ENCODE measurements around the gene MYO1G.
"Not testable (repeated sequence)": the region's sequence is repeated elsewhere in the genome, so short reads cannot be mapped to it uniquely, and the experiment has no call there.

Gene MYO1G

DNA sequence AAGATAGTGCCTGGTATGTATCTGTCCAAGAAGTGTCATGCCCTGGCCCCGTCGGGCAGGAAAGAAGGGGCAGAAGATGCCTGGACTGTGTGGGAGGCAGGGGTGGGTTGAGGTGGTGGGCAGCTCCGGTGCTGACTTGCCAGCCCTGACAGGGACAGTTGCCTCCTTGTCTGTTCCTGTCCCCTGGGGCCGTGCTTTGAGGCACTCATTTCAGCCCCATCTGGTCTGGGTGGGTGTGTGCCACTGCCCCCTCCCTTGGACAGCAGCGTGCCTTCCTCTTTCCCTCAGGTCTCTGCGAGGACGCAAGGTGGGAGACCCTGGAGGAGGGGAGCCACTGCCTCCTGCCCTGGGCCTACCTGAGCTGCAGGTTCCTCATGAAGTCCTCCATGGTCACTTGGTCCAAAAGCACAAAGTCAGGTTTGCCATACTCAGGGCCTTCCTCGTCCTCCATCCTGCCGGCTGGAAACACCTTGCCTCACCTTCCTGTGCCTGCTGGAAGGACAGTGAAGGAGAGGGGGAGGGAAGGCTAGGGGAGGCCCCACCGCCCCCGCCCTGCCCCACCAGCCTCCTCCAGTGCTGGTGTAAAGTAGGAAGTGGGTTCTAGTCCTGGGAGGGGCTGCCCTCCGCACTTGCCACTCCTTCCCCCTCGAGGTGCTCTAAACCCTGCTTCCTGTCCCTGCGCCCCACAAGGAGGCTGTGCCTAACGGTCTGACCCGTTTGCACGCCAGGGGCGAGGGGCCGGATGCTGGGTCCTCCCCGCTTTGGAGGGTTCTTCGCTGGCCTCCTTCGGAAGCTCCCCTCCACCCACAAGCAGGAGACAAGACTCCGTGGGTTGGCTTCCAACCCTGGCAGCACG, at the start of gene MYO1G:
MYO1G (minus strand) TSS at position 505 of the 856 bp plus-strand sequence; CDS start at position 451, 54 bp downstream.
- no peak for ATAC-seq
- no peak for TF ChIP-seq ZNF8 (CRISPR knock-in tag; IDR thresholded peaks at IDR 0.05)
- no peak for TF ChIP-seq ZC3H10 (CRISPR knock-in tag; IDR thresholded peaks at IDR 0.05)
- TF ChIP-seq ZNF565 (CRISPR knock-in tag; conservative IDR thresholded peaks at IDR 0.05; ENCODE audit: low read depth): no peak
- TF ChIP-seq ARNTL (CRISPR knock-in tag; IDR thresholded peaks at IDR 0.05; ENCODE audit: borderline replicate concordance, low read depth): no peak
- TF ChIP-seq TCF4 (CRISPR knock-in tag; IDR thresholded peaks at IDR 0.05; ENCODE audit: borderline replicate concordance): no peak
- no peak for TF ChIP-seq GLIS3 (CRISPR knock-in tag; IDR thresholded peaks at IDR 0.05)
- no peak for TF ChIP-seq TOX (CRISPR knock-in tag; IDR thresholded peaks at IDR 0.05; ENCODE audit: borderline replicate concordance)

DNA sequence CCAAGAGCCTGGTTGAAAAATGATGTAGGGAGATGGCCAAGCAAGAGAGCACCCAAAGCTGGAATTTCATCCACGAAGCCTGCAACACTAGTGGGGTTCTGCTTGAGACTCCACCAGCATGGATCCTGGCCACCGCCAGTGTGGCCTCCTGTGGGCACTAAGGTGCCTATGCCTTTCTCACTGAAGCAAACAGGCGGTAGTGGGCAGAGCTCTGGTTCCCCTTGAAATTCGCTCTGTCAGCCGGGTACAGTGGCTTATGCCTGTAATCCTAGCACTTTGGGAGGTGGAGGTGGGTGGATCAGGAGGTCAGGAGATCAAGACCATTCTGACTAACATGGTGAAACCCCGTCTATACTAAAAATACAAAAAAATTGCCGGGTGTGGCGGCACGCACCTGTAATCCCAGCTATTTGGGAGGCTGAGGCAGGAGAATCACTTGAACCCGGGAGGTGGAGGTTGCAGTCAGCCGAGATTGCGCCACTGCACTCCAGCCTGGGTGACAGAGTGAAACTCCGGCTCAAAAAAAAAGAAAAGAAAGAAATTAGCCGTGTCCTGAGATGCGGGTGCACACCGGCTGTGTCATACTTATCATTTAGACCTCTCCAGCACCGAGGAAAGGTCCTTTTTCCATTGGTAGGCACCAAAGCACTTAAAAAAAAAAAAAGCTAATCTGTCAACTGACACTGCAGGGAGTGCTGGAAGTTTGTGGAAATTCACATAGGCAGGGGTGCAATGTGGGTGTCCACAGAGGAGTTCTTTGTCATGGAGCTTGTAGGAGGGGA, 49.5 kb upstream of the MYO1G start:
- no peak for TF ChIP-seq ISL1 (CRISPR knock-in tag; IDR thresholded peaks at IDR 0.05)
- TF ChIP-seq ARNTL (CRISPR knock-in tag; IDR thresholded peaks at IDR 0.05; ENCODE audit: borderline replicate concordance, low read depth): no peak
- TF ChIP-seq, protein P1, sequence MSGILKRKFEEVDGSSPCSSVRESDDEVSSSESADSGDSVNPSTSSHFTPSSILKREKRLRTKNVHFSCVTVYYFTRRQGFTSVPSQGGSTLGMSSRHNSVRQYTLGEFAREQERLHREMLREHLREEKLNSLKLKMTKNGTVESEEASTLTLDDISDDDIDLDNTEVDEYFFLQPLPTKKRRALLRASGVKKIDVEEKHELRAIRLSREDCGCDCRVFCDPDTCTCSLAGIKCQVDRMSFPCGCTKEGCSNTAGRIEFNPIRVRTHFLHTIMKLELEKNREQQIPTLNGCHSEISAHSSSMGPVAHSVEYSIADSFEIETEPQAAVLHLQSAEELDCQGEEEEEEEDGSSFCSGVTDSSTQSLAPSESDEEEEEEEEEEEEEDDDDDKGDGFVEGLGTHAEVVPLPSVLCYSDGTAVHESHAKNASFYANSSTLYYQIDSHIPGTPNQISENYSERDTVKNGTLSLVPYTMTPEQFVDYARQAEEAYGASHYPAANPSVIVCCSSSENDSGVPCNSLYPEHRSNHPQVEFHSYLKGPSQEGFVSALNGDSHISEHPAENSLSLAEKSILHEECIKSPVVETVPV (CRISPR knock-in tag; IDR thresholded peaks at IDR 0.05): no peak
- TF ChIP-seq ZFP3 (CRISPR knock-in tag; IDR thresholded peaks at IDR 0.05): no peak
- TF ChIP-seq PPARA (CRISPR knock-in tag; IDR thresholded peaks at IDR 0.05; ENCODE audit: borderline replicate concordance): no peak
- TF ChIP-seq, protein P2, sequence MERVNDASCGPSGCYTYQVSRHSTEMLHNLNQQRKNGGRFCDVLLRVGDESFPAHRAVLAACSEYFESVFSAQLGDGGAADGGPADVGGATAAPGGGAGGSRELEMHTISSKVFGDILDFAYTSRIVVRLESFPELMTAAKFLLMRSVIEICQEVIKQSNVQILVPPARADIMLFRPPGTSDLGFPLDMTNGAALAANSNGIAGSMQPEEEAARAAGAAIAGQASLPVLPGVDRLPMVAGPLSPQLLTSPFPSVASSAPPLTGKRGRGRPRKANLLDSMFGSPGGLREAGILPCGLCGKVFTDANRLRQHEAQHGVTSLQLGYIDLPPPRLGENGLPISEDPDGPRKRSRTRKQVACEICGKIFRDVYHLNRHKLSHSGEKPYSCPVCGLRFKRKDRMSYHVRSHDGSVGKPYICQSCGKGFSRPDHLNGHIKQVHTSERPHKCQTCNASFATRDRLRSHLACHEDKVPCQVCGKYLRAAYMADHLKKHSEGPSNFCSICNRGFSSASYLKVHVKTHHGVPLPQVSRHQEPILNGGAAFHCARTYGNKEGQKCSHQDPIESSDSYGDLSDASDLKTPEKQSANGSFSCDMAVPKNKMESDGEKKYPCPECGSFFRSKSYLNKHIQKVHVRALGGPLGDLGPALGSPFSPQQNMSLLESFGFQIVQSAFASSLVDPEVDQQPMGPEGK (CRISPR knock-in tag; IDR thresholded peaks at IDR 0.05; ENCODE audit: borderline replicate concordance): no peak
- no peak for ATAC-seq

DNA sequence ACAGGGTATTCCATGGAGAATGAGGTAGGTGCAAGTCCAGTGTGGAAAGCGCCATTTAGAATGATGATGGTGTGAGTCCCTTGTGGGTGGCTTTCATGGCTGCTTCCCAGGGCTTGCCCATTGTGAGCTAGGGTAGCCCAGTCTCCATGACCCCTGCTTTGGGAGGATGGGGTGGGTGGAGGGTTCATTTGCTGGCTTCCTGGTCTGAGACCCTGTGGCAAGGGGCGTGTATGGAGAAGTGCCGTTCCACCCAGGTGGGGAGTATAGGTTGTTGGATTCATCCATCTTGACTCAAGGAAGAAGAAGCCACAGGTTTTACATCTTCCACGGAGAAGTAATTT, 48.9 kb upstream of the MYO1G start:
- no peak for TF ChIP-seq ESRRG (CRISPR knock-in tag; IDR thresholded peaks at IDR 0.05)
- no peak for ATAC-seq

DNA sequence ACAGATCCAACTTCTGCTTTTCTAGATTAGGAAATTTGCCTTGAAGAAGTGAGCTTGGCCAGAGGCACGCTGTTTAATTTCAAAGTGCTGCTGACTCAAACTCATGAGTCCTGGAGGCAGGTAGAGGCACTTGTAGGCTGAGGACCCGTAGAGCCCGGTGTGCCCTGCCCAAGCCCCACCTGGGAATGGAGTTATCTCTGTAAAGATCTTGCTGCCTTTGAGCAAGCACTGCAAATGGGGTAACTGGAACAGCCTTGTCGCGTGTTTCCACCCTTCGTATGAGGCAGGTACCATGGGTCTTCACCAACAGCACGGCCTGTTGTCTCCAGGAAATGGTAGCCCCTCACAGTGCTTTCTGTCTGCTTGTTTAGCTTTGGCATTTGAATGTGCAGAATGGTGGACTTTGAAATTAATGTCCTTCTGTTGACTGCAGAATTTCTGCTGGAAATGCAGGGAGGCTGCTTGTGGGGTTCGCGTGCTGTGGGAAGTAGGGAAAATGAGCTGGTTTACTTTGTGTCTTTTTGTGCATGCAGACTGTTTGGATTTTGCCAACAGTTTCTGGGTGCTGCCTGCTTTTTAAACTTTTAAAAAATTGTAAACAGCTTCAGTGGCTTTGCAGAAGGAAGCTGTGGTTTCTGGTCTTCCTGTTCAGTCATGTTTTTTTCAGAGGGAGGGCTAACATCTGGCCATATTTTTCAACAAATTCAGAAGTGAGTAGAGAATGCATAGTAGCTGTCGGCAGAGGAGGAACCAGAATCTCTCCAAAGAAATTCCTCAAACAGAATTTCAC, 48.4 kb upstream of the MYO1G start:
- no peak for TF ChIP-seq RARB (CRISPR knock-in tag; IDR thresholded peaks at IDR 0.05)
- TF ChIP-seq CSDC2 (CRISPR knock-in tag; IDR thresholded peaks at IDR 0.05): no peak
- no peak for TF ChIP-seq ZC3H10 (CRISPR knock-in tag; IDR thresholded peaks at IDR 0.05)
- TF ChIP-seq, protein P2 (CRISPR knock-in tag; IDR thresholded peaks at IDR 0.05; ENCODE audit: borderline replicate concordance): no peak
- ATAC-seq: no peak

DNA sequence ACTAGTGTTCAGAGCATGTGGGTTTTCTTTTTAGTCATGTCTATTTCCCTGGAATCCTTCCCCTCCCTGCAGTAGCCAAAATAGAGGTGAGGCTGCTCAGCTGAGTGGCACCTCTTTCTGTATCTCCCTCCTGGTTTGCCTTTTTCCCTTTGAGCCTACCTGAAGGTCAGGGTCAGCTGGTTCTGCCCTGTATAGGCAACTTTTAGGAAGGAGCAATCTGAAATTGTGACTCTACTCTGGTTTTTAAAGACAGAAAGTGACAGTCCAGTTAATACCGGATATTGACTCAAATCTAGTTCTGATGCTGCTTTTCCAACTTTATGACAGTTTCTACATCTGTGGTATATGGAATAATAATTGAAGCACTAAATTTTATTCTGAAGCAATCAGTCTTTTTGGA, 47.2 kb upstream of the MYO1G start:
- no peak for ATAC-seq
- TF ChIP-seq ESRRG (CRISPR knock-in tag; IDR thresholded peaks at IDR 0.05) (no peak), GLIS3 (CRISPR knock-in tag; IDR thresholded peaks at IDR 0.05) (no peak)

DNA sequence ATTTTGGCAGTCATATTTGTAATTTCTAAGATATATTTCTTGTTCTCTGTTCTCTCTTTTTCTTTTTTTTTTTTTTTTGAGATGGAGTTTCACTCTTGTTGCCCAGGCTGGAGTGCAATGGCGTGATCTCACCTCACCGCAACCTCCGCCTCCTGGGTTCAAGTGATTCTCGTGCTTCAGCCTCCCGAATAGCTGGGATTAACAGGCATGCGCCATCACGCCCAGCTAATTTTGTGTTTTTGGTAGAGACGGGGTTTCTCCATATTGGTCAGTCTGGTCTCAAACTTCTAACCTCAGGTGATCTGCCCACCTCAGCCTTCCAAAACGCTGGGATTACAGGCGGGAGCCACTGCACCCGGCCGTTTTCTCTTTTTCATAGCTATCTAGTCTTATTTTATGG, 46.7 kb upstream of the MYO1G start:
- ATAC-seq: not testable (repeated sequence)

Measured in SK-N-SH treated with all-trans-retinoic acid at 6 μM for 48 hours (cell line).